ENCODE measurements around the gene C13orf46. TPM values are rescaled to one million over a fixed set of nuclear protein-coding genes. Genes with fewer than 3 reads are reported as not detected.

C13orf46 gene
- total RNA-seq, 3 donors from 2014 or later: 1.3 to 1.8 (median 1.6) TPM

GRCh38 chr13:113912596-113912995, 61.3 kb downstream of the C13orf46 start:
- no peaks in the 10 kb centered on the region for H3K36me3 ChIP-seq (ENCODE audit: low read depth)
- ATAC-seq (no peak), DNase-seq (no peak)
- TF ChIP-seq CTCF (IDR thresholded peaks at IDR 0.05): no peak
- H3K9me3 ChIP-seq: no peaks in the 10 kb centered on the region
- peaks cover 6% of the 10 kb centered on the region for H3K4me1 ChIP-seq (ENCODE audit: low read depth)
- intact Hi-C loops (cut with DNase I, micrococcal nuclease): no loop called here
- H3K4me3 ChIP-seq: no peak overlapping the region

- Histone ChIP-seq H3K36me3 (ENCODE audit: low read depth) (no peaks in the 10 kb centered on the region), H3K4me3 (no peak overlapping the region), H3K4me1 (ENCODE audit: low read depth) (peaks cover 6% of the 10 kb centered on the region), H3K9me3 (no peaks in the 10 kb centered on the region)
- peak; percentile 63 for ATAC-seq
- intact Hi-C loops (cut with DNase I, micrococcal nuclease): no loop called here
- peak in 1 of 3 donors; percentile 16 for DNase-seq
- no peak for TF ChIP-seq CTCF (IDR thresholded peaks at IDR 0.05)
Observed at GRCh38 chr13:113907635-113908617, 66.0 kb downstream of the C13orf46 start.

GRCh38 chr13:113906571-113906970, 67.3 kb downstream of the C13orf46 start:
- no peak for TF ChIP-seq CTCF (IDR thresholded peaks at IDR 0.05)
- Histone ChIP-seq H3K4me3 (no peak overlapping the region), H3K36me3 (ENCODE audit: low read depth) (no peaks in the 10 kb centered on the region), H3K4me1 (ENCODE audit: low read depth) (peaks cover 6% of the 10 kb centered on the region), H3K9me3 (no peaks in the 10 kb centered on the region)
- DNase-seq (no peak), ATAC-seq (no peak)
- intact Hi-C loops (cut with DNase I, micrococcal nuclease): no loop called here

GRCh38 chr13:113905942-113906341, 67.9 kb downstream of the C13orf46 start:
- ATAC-seq (no peak), DNase-seq (no peak)
- TF ChIP-seq CTCF (IDR thresholded peaks at IDR 0.05): no peak
- peaks cover 6% of the 10 kb centered on the region for H3K4me1 ChIP-seq (ENCODE audit: low read depth)
- no peaks in the 10 kb centered on the region for H3K36me3 ChIP-seq (ENCODE audit: low read depth)
- no peaks in the 10 kb centered on the region for H3K9me3 ChIP-seq
- no peak overlapping the region for H3K4me3 ChIP-seq
- intact Hi-C loops (cut with DNase I, micrococcal nuclease): no loop called here

- no peaks in the 10 kb centered on the region for H3K9me3 ChIP-seq
- DNase-seq (no peak), ATAC-seq (no peak)
- no peak overlapping the region for H3K4me3 ChIP-seq
- peaks cover 6% of the 10 kb centered on the region for H3K4me1 ChIP-seq (ENCODE audit: low read depth)
- no peaks in the 10 kb centered on the region for H3K36me3 ChIP-seq (ENCODE audit: low read depth)
- intact Hi-C loops (cut with DNase I, micrococcal nuclease): no loop called here
- no peak for TF ChIP-seq CTCF (IDR thresholded peaks at IDR 0.05)
Observed at GRCh38 chr13:113905018-113905417, 68.9 kb downstream of the C13orf46 start.

Measured in mucosa of descending colon (tissue), 3 donors.